AG09309 (cell line): ENCODE measurements around the gene KRT15.

Experiments used
- DNase-seq: peaks from one replicate; pipeline ENCODE4 v3.0.0-alpha.2; 2010; ENCODE audit warnings: low read depth
- H3K4me3 ChIP-seq: 2 replicates; pipeline ENCODE4 v1.5.1; 2011; ENCODE audit warnings: mild to moderate bottlenecking, low read depth, low read length, moderate library complexity; ENCODE audit not compliant: control insufficient read depth
- CTCF ChIP-seq: IDR thresholded peaks from 2 replicates; pipeline ENCODE4 v1.5.1; 2011; ENCODE audit warnings: mild to moderate bottlenecking, low read depth, low read length, inconsistent platforms; ENCODE audit not compliant: insufficient read depth, control insufficient read depth; ENCODE audit errors: missing control alignments

The KRT15 gene

GRCh38 chr17:41556931-41557330 is 38.2 kb upstream of the KRT15 start:
- no peak overlapping the region for H3K4me3 ChIP-seq
- TF ChIP-seq CTCF, result no peak
- DNase-seq, result no peak

GRCh38 chr17:41556306-41556705 is 37.6 kb upstream of the KRT15 start:
- no peak for TF ChIP-seq CTCF
- no peak overlapping the region for H3K4me3 ChIP-seq
- no peak for DNase-seq

- no peak for DNase-seq
- TF ChIP-seq CTCF, result no peak
These were observed 36.6 kb upstream of the KRT15 start for GRCh38 chr17:41555105-41555887.

GRCh38 chr17:41553987-41554680 is 35.4 kb upstream of the KRT15 start:
- no peak overlapping the region for H3K4me3 ChIP-seq
- DNase-seq, result no peak
- no peak for TF ChIP-seq CTCF

More at GRCh38 chr17:41555105-41555887, 36.6 kb upstream of the KRT15 start:
- no peak overlapping the region for H3K4me3 ChIP-seq

GRCh38 chr17:41553176-41553575 is 34.5 kb upstream of the KRT15 start:
- H3K4me3 ChIP-seq, result no peak overlapping the region
- DNase-seq, result no peak
- TF ChIP-seq CTCF, result no peak

- H3K4me3 ChIP-seq, result no peak overlapping the region
- TF ChIP-seq CTCF, result no peak
- DNase-seq, result no peak
These were observed 33.8 kb upstream of the KRT15 start for GRCh38 chr17:41552455-41552854.
